ENCODE results near the gene GOLGA8B.
"Not testable (repeated sequence)": the region's sequence is repeated elsewhere in the genome, so short reads cannot be mapped to it uniquely, and the experiment has no call there.

The GOLGA8B gene, protein sequence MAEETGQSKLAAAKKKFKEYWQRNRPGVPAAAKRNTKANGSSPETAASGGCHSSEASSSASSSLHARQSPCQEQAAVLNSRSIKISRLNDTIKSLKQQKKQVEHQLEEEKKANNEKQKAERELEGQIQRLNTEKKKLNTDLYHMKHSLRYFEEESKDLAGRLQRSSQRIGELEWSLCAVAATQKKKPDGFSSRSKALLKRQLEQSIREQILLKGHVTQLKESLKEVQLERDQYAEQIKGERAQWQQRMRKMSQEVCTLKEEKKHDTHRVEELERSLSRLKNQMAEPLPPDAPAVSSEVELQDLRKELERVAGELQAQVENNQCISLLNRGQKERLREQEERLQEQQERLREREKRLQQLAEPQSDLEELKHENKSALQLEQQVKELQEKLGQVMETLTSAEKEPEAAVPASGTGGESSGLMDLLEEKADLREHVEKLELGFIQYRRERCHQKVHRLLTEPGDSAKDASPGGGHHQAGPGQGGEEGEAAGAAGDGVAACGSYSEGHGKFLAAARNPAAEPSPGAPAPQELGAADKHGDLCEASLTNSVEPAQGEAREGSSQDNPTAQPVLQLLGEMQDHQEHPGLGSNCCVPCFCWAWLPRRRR

DNA sequence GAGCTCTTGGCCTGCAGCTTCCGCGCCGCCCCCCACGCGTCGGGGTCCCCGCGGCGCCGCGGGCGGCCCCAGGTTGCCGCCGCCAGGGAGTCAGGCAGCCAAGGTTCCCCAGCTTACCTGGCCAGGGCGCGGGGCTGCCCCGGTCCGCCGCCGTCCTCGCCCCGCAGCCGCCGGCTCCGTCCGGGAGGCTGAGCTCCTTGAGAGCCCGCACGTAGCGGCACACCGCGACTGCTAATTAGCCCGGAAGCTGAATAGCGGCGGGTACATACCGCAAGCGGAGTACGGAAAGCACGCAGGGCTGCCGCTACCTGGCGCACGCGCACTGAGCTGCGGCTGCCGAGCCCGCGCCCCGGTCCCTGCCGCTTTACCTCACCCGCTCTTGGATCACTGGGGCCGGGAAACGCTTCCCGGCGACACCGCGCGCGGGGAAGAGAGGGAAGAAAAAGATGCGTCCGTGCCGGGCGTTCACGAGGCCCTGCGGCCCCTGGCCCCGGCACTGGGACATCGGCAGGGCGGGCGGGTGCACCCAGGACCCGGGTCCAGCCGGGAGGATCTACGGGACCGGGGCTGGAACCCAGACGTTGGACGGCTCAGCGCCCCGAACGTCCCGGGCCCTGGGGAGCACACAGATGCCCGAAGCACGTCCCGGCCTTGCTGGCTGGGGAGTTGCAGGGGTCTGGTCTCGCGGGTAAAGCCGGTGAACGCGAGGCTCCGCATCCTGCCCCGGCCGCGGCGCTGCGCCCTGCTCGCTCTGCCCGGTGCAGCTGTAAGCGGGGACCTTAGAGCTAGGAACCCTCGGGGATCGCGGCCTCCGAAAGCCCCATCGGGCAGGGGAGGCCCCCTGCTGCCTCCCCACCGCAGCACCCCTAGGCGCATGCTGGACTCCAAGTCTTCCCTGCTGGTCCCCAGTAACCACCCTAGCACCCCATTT lies at the start of gene GOLGA8B:
TSS of gene GOLGA8B (minus strand) at position 253 of the 931 bp plus-strand sequence. CDS start 47,739 bp downstream, outside the sequence.
- DNase-seq: peak; percentile 33

DNA sequence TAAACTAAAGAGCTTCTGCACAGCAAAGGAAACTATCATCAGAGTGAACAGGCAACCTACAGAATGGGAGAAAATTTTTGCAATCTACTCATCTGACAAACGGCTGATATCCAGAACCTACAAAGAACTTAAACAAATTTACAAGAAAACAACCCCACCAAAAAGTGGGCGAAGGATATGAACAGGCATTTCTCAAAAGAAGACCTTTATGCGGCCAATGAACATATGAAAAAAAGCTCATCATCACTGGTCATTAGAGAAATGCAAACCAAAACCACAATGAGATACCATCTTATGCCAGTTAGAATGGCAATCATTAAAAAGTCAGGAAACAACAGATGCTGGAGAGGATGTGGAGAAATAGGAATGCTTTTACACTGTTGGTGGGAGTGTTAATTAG lies 49.7 kb upstream of the GOLGA8B start:
- DNase-seq: not testable (repeated sequence)

DNA sequence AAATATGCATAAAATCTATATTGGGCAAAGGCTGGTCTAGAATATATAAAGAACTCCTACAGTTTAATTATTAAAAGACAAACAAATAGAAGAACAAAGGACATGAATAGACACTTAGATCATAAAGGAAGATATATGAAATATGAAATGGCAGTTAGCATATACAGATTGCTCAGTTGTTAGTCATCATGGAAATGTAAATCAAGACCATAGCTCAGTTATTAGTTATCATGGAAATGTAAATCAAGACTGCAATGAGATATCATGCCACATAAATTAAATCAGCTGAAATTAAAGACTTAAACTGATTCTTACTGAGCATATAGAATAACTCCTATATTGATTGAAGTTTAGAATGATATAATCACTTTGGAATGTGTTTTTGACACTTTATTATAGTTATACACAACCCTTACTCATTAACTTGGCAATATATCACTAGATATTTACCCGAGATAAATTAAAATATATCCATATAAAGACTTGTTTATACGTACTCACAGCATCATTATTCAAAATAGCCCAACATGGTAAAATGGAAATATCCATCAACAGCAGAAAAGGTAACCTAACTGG lies 45.2 kb upstream of the GOLGA8B start:
- no peak for DNase-seq

DNA sequence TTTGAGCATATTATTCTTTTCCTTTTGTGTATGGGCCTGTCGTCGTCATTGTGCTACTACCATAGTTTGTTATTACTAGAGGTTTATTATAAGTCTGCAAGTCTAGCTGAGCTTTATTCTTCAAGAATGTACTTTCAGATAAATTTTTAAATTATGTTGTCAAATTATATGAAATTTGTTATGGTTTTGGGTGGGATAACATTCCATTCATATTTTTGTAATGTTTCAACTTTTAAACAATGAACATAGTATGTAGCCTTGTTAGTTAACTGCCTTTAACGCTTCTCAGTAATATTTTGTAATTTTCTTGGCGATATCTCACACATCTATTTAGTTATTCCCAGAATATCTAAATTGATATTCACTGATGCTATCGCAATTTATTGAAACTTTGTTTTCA lies 41.6 kb upstream of the GOLGA8B start:
- no peak for DNase-seq

DNA sequence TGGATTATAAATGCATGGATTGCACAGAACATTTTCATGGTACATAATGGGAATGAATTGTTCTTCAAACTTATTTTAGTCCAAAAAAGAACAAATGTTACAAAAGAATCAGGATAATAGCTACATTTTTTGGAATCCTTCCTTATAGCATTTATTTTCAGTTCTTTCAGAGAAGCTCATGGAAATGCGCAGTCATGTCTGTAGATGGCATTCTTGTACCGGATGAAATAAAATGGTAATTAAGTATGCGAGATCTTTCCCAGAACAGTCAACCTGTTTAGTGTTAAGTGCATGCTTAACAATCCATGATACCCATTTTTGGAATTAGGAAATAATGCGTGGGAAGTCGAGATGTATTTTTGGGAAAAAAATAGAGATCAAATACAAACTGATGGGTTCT lies 38.2 kb upstream of the GOLGA8B start:
- no peak for DNase-seq

DNA sequence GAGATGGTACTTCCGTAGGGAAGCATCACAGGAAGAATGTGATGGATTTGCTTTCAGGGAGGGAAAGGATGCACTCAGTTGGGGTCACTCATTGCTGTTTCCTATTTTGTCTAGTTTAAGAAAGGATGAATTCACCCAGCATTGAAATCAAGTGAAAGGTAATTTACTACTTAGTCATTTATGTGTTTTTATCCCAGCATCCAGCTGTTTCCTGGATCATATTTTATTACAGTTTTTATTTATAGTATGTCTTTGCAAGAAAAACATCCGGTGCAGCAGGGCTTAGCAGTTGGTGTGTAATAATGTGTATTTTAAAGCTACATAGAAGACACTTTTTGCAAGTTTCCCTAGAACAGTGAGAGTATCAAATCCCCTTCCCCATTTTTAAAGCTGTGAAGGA lies 37.4 kb upstream of the GOLGA8B start:
- DNase-seq: no peak

DNA sequence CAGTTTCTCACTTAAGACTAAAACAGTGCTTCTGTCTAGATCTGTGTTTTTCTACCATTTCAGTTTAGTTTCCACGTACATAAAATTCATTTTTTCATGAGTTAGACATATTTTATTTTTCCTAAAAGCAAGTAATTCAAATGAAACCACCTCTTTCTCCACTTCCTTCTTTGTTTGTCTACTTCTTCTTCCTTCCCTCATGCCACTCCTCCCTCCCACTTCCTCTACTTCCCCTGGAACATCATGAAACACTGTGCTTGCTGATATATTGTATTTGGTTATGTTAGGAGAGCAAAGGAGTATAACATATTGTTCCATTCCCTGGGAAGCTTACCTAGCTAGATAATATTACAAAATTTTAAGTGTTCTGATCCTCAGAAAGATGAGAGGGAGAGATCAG lies 36.7 kb upstream of the GOLGA8B start:
- peak; percentile 0 for DNase-seq

DNA sequence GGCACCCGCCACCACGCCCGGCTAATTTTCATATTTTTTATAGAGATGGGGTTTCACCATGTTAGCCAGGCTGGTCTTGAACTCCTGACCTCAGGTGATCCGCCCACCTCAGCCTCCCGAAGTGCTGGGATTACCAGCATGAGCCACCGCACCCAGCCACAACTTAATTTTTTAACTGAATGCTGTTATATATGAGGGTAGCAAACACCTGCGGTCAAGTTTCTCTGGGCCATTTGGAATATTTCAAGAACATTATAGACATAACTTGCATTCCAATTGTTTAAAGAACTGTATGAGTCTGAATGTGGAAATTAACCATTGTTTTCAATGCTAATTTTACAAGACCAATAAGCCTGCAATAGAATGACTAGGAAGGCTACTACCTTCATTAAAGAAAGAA lies 35.7 kb upstream of the GOLGA8B start:
- no peak for DNase-seq

DNA sequence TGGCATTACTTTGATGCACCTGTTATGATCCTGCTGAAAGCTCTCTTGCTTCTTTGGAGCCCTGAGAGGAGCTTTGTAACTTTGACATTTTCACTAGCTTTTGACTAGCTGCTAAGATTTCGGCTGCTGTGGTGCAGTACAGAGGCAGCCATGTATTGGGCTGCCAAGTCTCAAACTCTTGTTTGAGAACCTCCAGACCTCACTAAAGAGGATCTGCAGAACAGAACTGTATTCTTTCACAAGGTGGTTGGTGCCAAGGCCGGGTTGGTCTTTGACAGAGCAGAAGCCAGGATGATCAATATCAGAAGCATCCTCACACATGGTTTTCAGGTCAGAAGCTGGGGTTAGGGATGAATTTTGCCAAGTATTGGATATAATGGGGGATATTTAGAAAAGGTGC lies 34.6 kb upstream of the GOLGA8B start:
- DNase-seq: no peak

DNA sequence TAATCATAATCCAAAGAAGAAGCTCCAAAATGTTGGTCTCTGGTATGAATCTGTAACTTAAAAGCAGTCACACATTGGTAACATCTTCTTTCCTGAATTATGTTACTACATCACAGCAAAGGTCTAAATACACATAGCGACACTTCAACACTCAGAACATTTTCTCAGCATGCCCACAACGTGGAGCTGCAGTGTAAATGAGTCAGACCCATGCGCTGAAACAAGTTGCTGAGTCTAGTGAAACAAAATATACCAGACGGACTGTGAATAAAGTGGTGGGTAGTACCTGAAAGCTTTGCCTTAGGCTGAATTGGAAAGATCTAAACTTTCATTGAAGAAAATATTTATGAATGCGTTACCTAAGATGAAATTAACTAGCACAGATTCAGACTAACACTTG lies 33.2 kb upstream of the GOLGA8B start:
- DNase-seq: no peak

DNA sequence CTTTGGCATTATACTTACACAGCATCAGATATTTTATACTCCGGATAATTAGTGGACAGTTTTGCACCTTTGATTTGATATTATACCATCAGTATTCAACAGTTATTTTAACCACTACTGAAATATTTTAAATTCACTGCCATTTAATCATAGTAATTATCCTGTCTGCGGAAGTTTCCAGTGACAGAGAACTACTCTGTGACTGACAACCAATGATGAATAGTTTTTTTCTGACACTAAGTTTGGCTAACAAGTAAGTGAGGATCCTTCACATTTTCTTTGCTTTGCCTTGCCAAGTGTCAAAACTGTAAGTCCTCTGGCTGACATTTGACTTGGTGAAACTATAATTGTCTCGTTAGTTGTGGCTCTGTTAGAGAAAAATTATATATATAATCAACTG lies 30.5 kb upstream of the GOLGA8B start:
- no peak for DNase-seq

DNA sequence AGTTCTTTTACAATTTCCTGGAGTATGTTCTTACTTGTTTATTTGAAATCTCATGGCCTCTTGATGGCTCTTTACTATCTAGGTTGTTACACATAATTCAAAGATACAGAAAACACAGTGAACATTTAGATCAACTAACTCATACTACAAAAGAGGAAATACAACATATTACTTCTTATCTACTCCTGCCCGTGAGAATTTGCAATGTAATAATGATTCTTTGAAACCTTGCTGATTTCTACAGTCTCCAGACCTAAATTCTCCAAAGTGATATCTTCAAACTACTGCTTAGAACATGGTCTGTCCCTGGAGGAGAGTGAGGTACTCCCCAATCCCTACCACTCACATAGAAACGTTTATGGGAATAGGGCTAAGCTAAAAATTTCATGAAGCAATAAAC lies 29.9 kb upstream of the GOLGA8B start:
- DNase-seq: no peak

DNA sequence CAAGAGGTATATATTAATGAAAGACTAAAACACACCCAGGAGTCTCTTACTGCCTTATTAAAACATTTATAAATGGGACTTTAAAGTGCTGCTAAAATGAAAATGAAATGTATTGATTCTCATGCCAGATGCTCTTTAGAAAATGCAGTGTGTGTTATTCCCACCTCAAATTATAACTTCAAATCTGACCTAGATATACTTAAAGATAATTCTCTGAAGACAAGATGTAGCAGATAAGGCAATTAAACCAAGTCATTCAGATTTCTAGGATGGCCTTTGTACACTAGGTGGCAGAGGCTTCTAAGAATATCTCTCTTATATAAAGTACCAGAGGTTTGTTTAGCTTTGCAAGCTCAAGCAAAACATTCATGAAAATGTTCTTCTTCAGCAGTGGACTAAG lies 26.9 kb upstream of the GOLGA8B start:
- peak; percentile 1 for DNase-seq

DNA sequence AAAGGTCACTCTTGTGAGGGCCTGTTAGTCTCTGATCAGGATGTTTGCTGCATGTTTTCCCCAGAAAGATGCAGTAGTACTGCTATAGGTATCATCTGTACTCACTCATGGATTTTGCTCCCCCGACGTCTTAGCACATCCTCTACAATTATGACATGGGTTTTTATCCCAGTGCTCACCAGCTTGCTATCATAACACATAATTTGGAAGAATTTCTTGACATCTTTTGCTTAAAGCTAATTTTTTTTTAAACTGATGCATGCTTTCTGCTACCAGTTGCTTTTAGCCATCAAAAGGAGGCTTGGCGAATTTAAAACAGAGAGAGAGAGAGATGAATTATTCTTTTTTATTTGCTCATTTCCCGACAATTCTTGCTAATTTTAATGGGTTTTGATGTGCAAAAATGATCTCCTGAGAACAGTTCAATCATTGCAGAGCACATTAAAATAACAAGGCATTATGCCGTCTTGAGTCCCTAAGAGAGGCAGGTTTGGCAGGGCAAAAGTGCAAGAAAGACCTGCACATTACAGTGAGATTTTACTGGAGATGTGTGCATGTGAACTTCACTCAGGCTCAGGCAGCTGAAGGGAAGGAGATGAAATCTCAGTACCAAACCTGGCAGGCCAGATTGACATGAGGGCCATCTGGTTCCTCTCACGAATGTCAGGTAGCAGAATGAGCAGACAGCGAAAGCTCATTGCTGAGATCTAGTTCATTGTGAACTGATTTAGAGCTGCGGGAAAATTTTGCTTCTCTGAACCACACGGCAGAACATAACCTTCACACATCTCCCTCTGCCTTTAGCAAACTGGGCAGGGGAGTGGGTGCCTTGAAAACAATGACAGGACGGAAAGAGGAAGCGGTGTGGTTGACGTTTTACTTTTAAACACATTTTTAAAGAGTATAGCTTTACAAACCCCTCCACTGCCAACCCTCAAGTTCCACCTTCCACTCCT lies 25.9 kb upstream of the GOLGA8B start:
- peak; percentile 8 for DNase-seq

DNA sequence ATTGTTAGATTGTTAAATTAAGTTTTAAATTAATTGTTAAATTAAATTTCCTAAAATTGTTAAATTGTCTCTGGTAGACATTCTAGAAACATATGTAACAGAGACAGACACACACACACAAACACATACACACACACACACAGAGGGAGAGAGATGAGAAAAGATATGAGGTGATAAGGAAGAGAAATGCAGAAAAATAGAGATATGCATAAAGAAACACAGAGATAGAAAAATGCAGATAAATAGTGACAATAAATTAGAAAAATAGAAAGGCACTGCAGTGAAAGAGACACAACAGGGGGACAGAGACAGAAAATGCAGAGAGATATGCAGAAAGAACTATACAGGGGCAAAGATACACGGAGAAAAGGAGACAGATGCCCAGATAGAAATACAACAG lies 25.1 kb upstream of the GOLGA8B start:
- DNase-seq: no peak

DNA sequence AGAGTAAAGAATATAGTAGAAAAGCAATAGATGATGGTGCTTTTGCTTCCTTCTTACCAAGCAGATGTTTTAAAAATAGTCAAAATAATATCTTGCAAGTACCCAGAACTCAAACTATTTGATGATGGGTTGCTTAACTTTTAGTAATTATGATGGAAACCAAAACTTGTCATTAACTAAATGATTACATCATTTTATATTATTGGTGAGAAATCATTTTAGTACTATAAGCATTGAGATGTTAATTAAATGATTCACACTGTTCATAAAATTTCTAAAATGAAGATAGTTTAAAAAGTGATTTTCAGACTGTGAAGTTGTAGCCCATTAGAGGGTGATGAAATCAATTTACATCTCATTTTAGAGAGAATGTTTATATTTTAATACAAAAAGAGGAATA lies 24.4 kb upstream of the GOLGA8B start:
- DNase-seq: no peak

DNA sequence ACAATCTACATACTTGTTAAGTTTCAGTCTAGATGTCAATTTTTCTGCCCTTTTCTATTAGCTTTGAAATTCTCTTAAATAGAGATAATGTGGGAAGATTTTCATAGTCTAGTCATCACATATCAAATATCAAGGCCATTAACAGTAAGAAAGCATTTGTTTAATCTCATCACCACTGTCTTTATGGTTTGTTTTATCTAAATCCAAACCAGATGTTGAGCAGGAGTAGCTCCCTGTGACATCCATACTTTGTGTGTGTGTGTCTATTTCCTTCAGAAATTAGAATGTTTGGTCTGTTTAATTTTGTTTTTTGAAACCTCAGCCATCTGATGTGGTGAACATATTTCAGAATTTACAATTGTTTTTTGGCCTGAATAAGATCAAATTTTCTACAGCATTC lies 23.1 kb upstream of the GOLGA8B start:
- no peak for DNase-seq

DNA sequence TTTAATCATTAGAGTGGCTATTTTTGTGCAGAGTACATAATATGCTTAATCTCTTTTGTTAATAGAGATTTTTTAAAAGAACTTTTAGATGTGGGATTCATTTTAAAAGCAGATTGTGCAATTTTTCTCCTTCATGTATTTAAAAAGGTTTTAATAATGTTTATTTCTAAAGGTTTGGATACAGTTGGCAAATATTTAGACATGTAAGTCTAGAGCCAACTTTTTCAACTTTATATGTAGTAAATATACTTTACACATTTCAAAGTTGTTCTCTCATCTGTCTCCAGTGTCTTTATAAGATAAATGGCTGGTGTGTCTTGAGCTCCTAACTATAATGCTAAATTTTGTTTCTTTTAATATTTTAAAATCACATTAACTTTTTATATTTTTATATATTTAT lies 22.7 kb upstream of the GOLGA8B start:
- DNase-seq: no peak

DNA sequence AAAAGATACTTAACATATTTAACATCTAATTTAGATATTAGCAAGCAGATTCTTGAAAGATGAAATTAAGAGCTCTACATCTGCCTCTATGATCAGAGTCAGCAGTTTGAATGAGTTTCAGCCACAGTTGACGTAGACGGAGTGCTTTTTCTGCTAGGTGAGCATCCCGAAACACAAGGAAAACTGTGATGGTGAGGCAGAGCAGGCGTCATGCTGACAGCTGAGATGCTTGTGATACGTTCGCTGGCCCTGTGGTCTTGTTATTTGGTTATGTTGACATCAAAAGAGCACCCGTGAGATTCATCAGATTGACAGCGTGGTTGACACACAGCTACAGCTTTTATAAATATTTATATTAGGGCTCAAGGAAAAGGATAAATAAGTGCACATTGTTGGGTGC lies 19.6 kb upstream of the GOLGA8B start:
- DNase-seq: no peak

DNA sequence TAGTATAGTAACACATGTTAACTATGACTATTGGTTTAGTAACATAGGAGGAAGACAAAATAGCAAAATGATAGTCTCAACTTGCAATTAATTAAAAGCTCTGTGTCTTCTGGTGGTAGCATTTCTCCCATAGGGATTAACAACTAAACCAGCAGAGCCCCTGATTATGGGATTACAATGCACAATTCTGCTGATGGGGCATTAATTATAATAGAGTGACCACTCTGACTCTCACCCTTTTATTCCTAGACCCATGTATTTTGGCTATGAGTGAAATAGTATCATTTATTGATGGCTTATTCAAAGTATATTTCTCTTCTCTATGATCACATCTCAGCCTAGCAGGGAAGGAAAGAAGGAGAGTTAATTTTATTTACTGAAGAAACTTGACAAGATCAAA lies 17.5 kb upstream of the GOLGA8B start:
- no peak for DNase-seq

DNA sequence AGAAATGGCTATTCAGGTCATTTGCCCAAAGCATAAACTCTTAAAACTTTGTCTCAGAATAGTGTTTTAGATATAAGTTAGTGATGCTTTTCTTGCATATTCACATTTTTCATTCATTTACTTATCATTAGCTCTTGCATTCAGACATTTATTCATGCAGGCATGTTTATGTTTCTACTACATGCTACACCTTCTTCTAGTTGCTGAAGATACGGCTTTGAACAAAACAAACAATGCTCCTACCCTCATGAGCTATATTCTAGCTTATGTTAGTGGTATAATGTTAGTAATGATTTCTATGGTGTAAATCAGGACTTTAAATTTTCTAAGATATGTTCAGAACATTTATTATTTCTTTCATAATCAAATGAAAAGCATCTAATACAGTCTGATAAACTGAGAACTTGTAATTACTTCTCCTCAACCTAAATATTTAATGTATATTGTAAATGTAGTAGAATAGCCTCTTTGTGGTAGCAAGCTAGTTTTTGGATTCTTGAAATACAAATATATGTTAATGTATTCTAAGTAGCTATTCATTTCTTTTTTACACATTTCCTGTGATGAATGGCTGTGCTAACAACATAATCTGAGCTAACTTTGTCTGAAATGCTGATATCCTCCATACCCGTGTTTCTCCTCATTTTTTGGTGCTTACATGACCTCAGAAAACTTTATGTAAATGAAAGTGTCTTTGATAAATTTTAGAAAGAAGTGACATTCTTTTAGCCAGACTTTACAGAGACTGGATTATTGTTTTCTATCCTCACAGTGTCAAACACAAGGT lies 15.5 kb upstream of the GOLGA8B start:
- no peak for DNase-seq
